Stimulated activated naive CD8-positive, alpha-beta T cell treated with anti-CD3 and anti-CD28 coated beads, Interleukin-15, amount 100 ng/mL, for 72 hours (primary cell): ENCODE measurements around the gene NCEH1.
"Not testable (repeated sequence)": the region's sequence is repeated elsewhere in the genome, so short reads cannot be mapped to it uniquely, and the experiment has no call there.

Experiments
- ATAC-seq: fragments of 150-1000 bp; cut with Tn5 transposase; 2 replicates; pipeline ENCODE4 v1.10.0; 2021; ENCODE audit warnings: mild to moderate bottlenecking, moderate library complexity
- DNase-seq, 2 donors: peaks; one replicate each; pipeline ENCODE4 v3.0.0; 2021 to 2022
- H3K27ac Mint-ChIP-seq, 2 donors: one replicate each; pipeline ENCODE4 v1.8.0; 2022; ENCODE audit warnings: mild to moderate bottlenecking in 2 of 2, mixed read lengths in 2 of 2, moderate library complexity in 2 of 2
- H3K27me3 Mint-ChIP-seq: one replicate; pipeline ENCODE4 v1.8.0; 2022; ENCODE audit warnings: mixed read lengths
- H3K4me1 Mint-ChIP-seq: one replicate; pipeline ENCODE4 v1.8.0; 2022; ENCODE audit warnings: mild to moderate bottlenecking, mixed read lengths
- H3K4me3 Mint-ChIP-seq, 2 donors: one replicate each; pipeline ENCODE4 v1.8.0; 2022; ENCODE audit warnings: mild to moderate bottlenecking in 2 of 2, mixed read lengths in 2 of 2, moderate library complexity in 1 of 2
- H3K9me3 Mint-ChIP-seq, 2 donors: one replicate each; pipeline ENCODE4 v1.8.0; 2022; ENCODE audit warnings: mixed read lengths in 2 of 2

NCEH1 gene

DNA sequence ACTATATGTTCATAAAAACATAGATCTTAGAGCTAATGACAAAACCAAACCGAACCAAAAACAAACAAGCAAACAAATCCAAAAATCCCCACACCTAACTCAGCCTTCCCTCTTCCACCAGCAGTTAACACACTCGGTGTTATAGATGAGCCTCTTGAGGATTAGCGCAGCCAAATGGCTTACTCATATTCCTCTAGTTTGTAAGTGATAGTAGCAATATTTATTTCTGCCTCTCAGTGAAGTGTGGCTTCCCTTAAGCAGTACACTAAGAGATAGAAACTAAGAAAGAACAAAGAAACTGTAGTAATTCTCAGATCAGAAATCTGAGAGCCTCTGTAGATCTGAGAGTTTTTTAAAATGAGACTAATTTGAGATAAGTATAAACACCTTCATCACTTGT lies 2.4 kb upstream of the NCEH1 start:
- H3K27me3 Mint-ChIP-seq, result no peaks in the 10 kb centered on the region
- no peaks in the 10 kb centered on the region for H3K9me3 Mint-ChIP-seq
- peaks cover 21% of the 10 kb centered on the region for H3K4me1 Mint-ChIP-seq
- DNase-seq (no peak), ATAC-seq (no peak)
- H3K4me3 Mint-ChIP-seq, result no peak overlapping the region
- H3K27ac Mint-ChIP-seq, result no peak overlapping the region

DNA sequence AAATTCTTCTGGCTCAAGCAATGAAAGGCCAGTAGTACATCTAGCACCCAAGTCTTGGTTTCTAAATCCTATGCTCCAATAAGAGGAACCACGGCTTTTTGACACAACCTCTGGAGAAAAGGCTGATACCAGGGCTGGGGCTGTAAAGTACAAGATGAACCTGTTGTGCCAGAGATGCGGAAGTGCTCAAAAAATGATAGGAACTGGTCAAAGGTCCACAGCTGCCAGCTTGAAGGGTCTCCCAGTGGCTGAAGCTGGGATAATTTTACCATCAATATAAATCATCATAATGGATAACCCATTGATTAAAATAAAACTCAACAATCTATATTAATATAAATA lies 558 bp upstream of the NCEH1 start:
- DNase-seq, result no peak
- no peaks in the 10 kb centered on the region for H3K27me3 Mint-ChIP-seq
- H3K4me3 Mint-ChIP-seq, result peak overlapping the region; percentile 91 to 98
- no peaks in the 10 kb centered on the region for H3K9me3 Mint-ChIP-seq
- no peak for ATAC-seq
- H3K27ac Mint-ChIP-seq, result peak overlapping the region in 1 of 2 donors; percentile 41
- peaks cover 21% of the 10 kb centered on the region for H3K4me1 Mint-ChIP-seq

DNA sequence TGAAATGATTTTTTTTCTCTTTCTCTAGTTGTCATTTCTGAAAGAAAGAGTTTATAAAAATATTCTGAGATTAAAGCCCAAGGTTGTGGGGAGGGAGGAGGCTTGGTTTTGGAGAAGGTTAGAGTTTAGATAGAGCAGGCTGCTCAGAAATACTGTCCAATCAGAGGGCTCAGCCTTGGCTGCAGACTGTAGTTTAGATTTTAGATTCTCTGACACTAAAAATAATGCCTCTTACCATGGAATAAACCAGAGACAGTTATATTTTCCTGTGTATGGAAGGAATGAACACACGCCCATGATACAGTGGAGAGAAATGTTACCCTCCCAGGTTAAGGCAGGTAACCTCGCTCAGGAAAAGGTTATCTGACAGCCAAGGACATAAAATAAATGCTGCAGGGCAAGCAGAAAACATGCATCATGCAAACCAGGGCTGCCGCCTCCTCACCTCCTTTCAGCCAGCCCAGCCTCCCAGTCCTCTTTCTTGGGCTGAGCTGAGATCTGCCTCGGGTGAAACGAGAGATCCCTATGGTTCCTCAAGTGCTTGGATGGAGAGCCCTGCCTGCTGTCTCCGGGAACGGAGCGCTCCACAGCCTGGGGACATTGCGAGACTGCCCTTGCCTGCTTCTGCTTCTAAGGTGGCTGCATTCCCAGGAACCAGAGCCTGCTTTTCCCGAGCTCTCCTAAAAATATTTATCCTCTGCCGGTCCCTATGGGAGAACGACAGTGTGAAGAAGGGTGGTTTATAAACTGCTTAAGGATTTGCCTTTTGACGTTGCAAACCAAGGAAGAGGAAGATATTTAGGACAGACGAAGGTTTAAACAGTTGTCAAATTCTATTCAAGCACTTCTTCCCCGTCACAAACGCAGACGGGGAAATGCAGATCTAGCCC lies 848 bp downstream of the NCEH1 start:
- ATAC-seq (peak; percentile 4), DNase-seq (no peak)
- Mint-ChIP-seq H3K27me3 (no peaks in the 10 kb centered on the region), H3K4me3 (peak overlapping the region; percentile 91 to 98), H3K27ac (peak overlapping the region; percentile 41 to 57), H3K4me1 (peaks cover 21% of the 10 kb centered on the region), H3K9me3 (no peaks in the 10 kb centered on the region)

DNA sequence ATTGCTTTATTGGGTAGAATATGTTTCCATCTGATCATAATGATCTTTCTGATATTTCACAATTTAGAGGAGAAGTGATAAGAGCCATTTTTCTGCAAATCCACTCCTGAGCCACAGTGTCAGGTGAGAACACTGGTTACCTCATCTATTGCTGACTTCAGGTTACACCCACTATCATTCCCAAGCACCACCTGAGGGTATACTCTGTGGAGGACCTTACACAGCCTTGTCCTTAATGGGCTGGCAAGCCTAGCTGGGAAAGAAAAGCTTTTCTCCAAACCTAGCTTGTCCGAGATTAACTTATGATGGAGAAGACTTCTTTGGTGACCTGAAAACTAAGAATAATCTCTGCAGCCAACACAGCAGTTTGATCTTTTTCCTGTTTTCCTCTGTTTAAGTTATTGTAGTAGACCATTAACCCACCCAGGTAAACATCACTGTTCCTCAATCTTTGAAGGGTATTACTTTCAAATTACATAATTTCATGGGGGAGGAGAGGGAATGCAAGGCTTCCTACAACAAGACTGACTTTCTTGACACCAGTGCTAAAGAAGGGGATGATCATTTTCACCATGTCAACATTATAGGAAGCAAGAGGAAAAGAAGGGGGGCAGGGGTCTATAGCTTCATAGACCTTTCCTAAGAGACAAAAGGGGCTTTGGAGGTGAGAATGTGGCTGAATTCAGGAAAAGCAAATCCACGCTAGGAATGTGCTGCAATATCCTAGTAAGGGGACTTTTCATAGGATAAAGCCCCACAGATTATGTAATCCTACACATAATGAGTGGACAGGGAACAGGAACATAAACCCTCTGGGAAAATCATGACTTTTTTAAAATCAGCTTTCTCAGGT lies 1.7 kb downstream of the NCEH1 start:
- Mint-ChIP-seq H3K4me1 (peaks cover 21% of the 10 kb centered on the region), H3K27me3 (no peaks in the 10 kb centered on the region), H3K27ac (no peak overlapping the region), H3K9me3 (no peaks in the 10 kb centered on the region), H3K4me3 (peak overlapping the region; percentile 91 to 98)
- ATAC-seq (no peak), DNase-seq (no peak)

DNA sequence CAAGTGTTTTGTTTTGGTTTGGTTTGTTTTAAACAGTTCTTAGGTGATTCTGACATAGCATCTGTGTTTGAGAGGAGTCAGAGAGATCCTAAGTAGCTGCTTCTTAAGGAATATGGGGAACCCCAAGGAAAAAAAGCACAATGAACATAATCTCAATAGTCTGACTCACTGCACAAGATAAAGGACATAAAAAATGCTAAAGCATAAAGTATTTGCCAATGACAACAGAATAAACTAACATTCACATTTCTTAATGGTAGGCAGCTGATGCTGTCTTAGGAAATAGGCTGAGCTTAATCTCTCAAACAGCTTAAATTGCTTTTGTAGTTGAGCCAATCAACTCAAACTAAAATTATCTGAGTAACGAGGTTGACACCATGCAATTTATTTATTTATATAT lies 2.9 kb downstream of the NCEH1 start:
- H3K4me1 Mint-ChIP-seq, result peaks cover 21% of the 10 kb centered on the region
- no peaks in the 10 kb centered on the region for H3K27me3 Mint-ChIP-seq
- no peak for DNase-seq
- no peak overlapping the region for H3K27ac Mint-ChIP-seq
- ATAC-seq, result no peak
- no peak overlapping the region for H3K4me3 Mint-ChIP-seq
- H3K9me3 Mint-ChIP-seq, result no peaks in the 10 kb centered on the region

DNA sequence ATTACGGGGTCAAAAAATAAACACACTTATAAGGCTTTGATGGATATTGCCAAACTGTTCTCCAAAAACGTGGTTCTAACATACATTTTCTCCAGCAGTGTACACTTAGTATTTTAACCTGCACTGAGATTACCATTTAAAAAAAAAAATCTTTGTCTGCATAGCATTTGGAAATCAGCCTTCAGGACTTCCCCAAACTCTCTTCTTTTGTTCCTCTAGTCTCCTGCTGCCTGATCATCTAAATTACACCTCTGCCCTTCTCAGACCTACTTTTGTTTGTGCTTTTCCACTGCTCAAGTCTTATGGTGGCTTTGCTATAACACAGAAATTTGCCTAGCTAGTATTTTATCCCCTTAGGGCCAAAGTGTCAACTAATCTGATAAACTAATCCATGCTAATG lies 3.8 kb downstream of the NCEH1 start:
- no peak for DNase-seq
- no peaks in the 10 kb centered on the region for H3K27me3 Mint-ChIP-seq
- no peak overlapping the region for H3K27ac Mint-ChIP-seq
- peaks cover 22% of the 10 kb centered on the region for H3K4me1 Mint-ChIP-seq
- ATAC-seq, result no peak
- no peaks in the 10 kb centered on the region for H3K9me3 Mint-ChIP-seq
- H3K4me3 Mint-ChIP-seq, result no peak overlapping the region

DNA sequence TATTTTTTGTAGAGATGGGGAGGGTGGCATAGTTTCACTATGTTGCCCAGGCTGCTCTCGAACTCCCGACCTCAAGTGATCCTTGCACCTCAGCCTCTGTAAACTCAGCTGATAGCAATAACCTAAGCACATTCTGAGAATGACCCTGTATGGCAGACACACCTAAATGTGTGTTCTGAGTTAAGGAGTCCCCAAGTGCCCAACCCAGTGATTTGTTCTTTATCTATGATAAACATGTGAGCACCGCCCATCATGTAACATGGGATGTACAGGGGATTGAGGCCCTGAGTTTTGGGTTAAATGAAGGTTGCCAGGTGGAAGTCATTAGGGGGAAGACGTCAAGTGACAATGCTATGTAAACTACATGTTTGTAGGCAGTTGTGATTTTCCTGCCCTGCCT lies 5.7 kb downstream of the NCEH1 start:
- Mint-ChIP-seq H3K4me3 (no peak overlapping the region), H3K4me1 (peaks cover 19% of the 10 kb centered on the region), H3K27me3 (no peaks in the 10 kb centered on the region), H3K9me3 (no peaks in the 10 kb centered on the region), H3K27ac (no peak overlapping the region)
- ATAC-seq, result no peak
- DNase-seq, result no peak

GRCh38 chr3:172704001-172704400 lies 6.9 kb downstream of the NCEH1 start:
- Mint-ChIP-seq H3K4me3 (no peak overlapping the region), H3K9me3 (no peaks in the 10 kb centered on the region), H3K27me3 (no peaks in the 10 kb centered on the region), H3K4me1 (peaks cover 10% of the 10 kb centered on the region), H3K27ac (no peak overlapping the region)
- DNase-seq, result no peak
- no peak for ATAC-seq

DNA sequence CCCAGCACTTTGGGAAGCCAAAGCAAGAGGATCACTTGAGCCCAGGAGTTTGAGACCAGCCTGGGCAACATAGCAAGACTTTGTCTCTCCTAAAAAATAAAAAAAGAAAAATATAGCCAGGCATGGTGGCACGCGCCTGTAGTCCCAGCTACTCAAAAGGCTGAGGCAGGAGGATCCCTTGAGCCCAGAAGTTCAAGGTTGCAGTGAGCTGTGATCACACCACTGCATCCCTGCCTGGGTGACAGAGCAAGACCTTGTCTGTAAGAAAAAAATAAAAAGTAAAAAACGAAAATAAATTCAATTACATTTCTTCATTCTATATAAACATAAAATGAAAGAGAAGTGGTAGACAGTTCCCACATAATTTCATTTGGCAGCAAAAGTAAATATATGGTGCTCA lies 8.1 kb downstream of the NCEH1 start:
- H3K9me3 Mint-ChIP-seq, H3K27me3 Mint-ChIP-seq, H3K27ac Mint-ChIP-seq, ATAC-seq, DNase-seq, H3K4me3 Mint-ChIP-seq: not testable (repeated sequence)
- peaks cover 13% of the 10 kb centered on the region for H3K4me1 Mint-ChIP-seq

DNA sequence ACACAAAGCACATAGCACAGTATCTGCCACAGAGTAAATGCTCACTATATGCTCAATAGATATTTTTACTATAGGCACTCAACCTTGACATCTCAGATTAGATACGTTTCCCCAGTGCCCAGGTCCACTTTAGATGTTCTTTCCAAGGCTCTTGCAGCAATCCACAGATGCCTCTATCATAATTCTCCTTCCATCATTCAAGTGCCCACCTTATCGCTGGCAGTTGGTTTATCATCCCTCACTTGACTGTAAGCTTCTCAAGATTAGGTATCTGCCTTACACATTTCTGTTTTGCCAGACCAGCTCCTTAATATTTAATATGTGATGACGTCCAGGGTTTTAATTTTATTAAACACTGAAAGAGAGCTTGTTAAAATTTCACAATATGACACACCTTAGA lies 8.6 kb downstream of the NCEH1 start:
- Mint-ChIP-seq H3K9me3 (no peaks in the 10 kb centered on the region), H3K4me3 (no peak overlapping the region), H3K27ac (no peak overlapping the region), H3K4me1 (peaks cover 13% of the 10 kb centered on the region), H3K27me3 (no peaks in the 10 kb centered on the region)
- DNase-seq (no peak), ATAC-seq (no peak)

- H3K27me3 Mint-ChIP-seq, result no peaks in the 10 kb centered on the region
- H3K4me1 Mint-ChIP-seq, result peaks cover 13% of the 10 kb centered on the region
- DNase-seq (no peak), ATAC-seq (no peak)
- no peak overlapping the region for H3K4me3 Mint-ChIP-seq
- H3K27ac Mint-ChIP-seq, result no peak overlapping the region
- H3K9me3 Mint-ChIP-seq, result no peaks in the 10 kb centered on the region
Observed at GRCh38 chr3:172701751-172702150, 9.1 kb downstream of the NCEH1 start.

DNA sequence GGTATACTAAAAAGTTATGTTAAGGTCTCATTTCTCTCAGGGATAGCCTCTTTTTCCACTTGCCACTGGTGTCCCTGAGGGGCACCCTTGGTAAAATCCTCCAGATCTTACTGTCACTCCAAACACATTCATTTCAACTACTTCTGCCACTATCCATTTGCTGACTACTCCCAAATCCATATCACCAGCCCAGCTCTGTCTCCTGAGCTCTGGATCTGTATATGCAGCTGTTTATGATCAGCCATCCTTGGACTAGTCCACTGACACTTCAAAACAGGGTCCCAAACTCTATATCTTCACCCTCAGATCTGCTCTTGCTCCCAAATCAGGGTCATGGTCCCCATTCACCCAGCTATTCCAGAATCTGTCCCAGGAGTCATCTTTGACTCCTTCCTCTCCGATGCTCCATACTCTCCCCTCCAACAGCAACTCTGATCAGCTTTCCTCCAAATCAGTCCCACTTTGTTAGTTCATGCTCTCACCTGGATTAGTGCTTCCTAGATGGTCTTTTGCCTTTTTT lies 9.9 kb downstream of the NCEH1 start:
- H3K9me3 Mint-ChIP-seq, result no peaks in the 10 kb centered on the region
- ATAC-seq, result no peak
- DNase-seq, result no peak
- H3K4me1 Mint-ChIP-seq, result peaks cover 13% of the 10 kb centered on the region
- H3K27ac Mint-ChIP-seq, result no peak overlapping the region
- no peaks in the 10 kb centered on the region for H3K27me3 Mint-ChIP-seq
- no peak overlapping the region for H3K4me3 Mint-ChIP-seq

DNA sequence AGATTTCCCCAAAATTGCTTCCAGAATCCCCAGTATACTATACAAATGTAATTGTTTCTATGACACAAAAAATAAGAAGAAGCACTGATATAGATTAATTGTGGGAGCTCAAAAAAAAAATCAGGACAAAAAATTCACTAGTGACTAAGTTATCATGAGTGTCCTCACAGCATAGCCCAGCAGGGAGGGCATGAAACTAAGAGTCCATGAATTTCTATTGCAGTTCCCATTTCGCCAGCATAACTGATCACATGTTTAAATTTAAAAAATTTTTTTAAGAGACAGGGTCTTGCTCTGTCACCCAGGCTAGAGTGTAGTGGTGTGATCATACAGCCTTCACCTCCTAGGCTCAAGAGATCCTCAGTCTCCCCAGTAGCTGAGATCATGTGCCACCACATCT lies 10.6 kb downstream of the NCEH1 start:
- Mint-ChIP-seq H3K9me3 (no peaks in the 10 kb centered on the region), H3K27ac (no peak overlapping the region), H3K4me3 (no peak overlapping the region), H3K4me1 (peaks cover 13% of the 10 kb centered on the region), H3K27me3 (no peaks in the 10 kb centered on the region)
- DNase-seq (no peak), ATAC-seq (no peak)

DNA sequence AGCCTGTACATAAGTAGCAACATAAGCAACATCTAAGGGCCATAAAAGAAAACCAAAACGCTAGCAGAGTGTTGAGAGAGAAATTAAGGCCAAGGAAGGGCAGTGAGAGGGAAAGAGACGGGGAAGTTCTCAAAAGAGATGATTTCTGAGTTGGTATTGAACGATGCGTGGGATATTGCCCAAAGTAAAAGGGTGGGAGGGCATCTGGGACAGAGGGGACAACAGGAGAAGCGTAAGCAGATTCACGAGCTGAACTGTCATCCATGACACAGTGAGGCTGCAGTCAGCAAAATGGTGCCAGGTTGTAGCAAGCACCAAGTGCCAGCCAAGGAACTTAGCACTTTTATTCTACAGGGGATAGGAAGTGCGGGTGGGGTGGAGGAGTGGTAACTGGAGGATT lies 11.8 kb downstream of the NCEH1 start:
- Mint-ChIP-seq H3K27ac (no peak overlapping the region), H3K27me3 (no peaks in the 10 kb centered on the region), H3K4me3 (no peak overlapping the region), H3K9me3 (no peaks in the 10 kb centered on the region), H3K4me1 (peaks cover 13% of the 10 kb centered on the region)
- ATAC-seq (no peak), DNase-seq (no peak)

DNA sequence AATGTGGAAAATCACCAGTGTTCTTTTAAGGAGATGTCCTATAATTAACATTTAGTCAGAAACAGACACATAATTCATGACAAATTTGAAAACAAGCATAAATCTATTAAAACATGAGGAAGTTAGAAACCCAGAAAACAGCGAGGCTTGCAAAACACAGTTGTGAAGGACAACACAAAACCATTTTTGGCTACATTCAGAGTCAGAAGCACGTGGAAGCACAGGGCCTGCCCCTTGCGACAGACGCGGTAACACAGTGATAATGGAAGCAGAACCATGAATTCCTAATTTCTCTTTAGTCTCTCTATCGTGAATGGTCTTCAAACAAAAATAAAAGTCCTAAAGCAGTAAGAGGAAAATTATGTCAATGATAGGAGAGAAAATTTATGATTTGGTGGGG lies 12.2 kb downstream of the NCEH1 start:
- no peak overlapping the region for H3K27ac Mint-ChIP-seq
- H3K4me1 Mint-ChIP-seq, result peaks cover 13% of the 10 kb centered on the region
- H3K4me3 Mint-ChIP-seq, result no peak overlapping the region
- ATAC-seq (no peak), DNase-seq (no peak)
- H3K9me3 Mint-ChIP-seq, result no peaks in the 10 kb centered on the region
- H3K27me3 Mint-ChIP-seq, result no peaks in the 10 kb centered on the region

GRCh38 chr3:172697558-172697957 lies 13.3 kb downstream of the NCEH1 start:
- Mint-ChIP-seq H3K4me3 (no peak overlapping the region), H3K9me3 (no peaks in the 10 kb centered on the region), H3K27me3 (no peaks in the 10 kb centered on the region), H3K4me1 (peaks cover 22% of the 10 kb centered on the region), H3K27ac (no peak overlapping the region)
- DNase-seq (no peak), ATAC-seq (no peak)
